ENCODE measurements around the gene PTPRE. TPM values are rescaled to one million over a fixed set of nuclear protein-coding genes. Genes with fewer than 3 reads are reported as not detected.

PTPRE gene
- total RNA-seq, 6 experiments from 2014 or later: 2.3 to 9.2 (median 2.7) TPM

DNA sequence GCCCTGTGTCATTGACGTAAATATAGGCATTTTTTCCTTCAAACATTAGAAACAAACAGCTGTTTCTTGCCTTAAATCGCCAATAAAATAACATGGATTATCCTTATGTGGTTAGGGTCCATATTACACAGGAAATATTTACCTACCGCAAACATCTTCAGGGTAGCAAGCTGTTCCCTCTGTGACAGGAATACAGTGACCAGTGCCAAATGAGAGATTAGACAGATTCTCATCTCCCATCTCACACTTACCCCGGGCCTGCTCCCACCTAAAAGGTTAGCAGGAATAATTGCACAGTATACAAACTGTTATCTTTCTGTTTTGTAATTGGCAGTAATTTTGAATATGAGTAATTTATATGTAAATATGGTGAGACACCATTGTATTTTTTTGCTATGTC is 202.8 kb downstream of the PTPRE start:
- no peaks in the 10 kb centered on the region for H3K9me3 ChIP-seq
- H3K36me3 ChIP-seq: no peaks in the 10 kb centered on the region
- no peak overlapping the region for H3K4me3 ChIP-seq
- H3K4me1 ChIP-seq: no peaks in the 10 kb centered on the region
- no peak for DNase-seq
- no peak for ATAC-seq
- H3K27ac ChIP-seq: no peak overlapping the region
- TF ChIP-seq CTCF (IDR thresholded peaks at IDR 0.05) (no peak), POLR2A (IDR thresholded peaks at IDR 0.05) (no peak)
- H3K27me3 ChIP-seq: no peaks in the 10 kb centered on the region
- WGBS (ENCODE audit: insufficient coverage, low coverage, low lambda C conversion rate, missing lambda C conversion rate): 89% methylated on average over 3 of the region's 4 CpGs
- intact Hi-C loops (cut with DNase I): no loop called here

DNA sequence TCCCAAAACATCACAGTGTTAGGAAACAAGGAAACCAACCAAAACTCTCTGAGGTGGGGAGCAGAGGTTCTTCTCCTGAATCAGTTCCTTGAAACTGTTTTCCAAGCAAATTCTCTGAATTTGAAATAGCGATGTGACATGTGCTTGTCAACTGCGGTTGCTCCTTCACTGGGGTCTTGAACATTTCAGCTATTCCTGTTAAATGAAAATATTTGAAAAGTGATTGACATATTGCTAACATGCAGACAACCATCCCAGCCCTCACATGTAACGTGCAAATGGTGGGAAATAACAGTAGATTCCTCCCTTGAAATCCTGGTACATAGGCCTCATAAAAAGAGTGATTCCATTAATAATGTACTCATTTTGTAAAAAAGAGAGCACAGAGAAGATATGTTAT is 203.4 kb downstream of the PTPRE start:
- Histone ChIP-seq H3K9me3 (no peaks in the 10 kb centered on the region), H3K4me3 (no peak overlapping the region), H3K36me3 (no peaks in the 10 kb centered on the region), H3K27me3 (no peaks in the 10 kb centered on the region), H3K27ac (no peak overlapping the region), H3K4me1 (no peaks in the 10 kb centered on the region)
- 97% methylated on average over 3 of the region's 3 CpGs for WGBS (ENCODE audit: insufficient coverage, low coverage, low lambda C conversion rate, missing lambda C conversion rate)
- DNase-seq (no peak), ATAC-seq (no peak)
- intact Hi-C loops (cut with DNase I): no loop called here
- no peak for TF ChIP-seq CTCF (IDR thresholded peaks at IDR 0.05)
- no peak for TF ChIP-seq POLR2A (IDR thresholded peaks at IDR 0.05)

- Histone ChIP-seq H3K36me3 (no peaks in the 10 kb centered on the region), H3K27me3 (no peaks in the 10 kb centered on the region), H3K9me3 (no peaks in the 10 kb centered on the region), H3K4me1 (no peaks in the 10 kb centered on the region), H3K27ac (no peak overlapping the region), H3K4me3 (no peak overlapping the region)
- no peak for TF ChIP-seq CTCF (IDR thresholded peaks at IDR 0.05)
- TF ChIP-seq POLR2A (IDR thresholded peaks at IDR 0.05): no peak
- intact Hi-C loops (cut with DNase I): no loop called here
- DNase-seq (no peak), ATAC-seq (no peak)
- 92% methylated on average over 6 of the region's 6 CpGs for WGBS (ENCODE audit: insufficient coverage, low coverage, low lambda C conversion rate, missing lambda C conversion rate)
Observed at GRCh38 chr10:128111696-128112095, 204.8 kb downstream of the PTPRE start.

- DNase-seq (no peak), ATAC-seq (no peak)
- H3K4me1 ChIP-seq: no peaks in the 10 kb centered on the region
- no peaks in the 10 kb centered on the region for H3K9me3 ChIP-seq
- intact Hi-C loops (cut with DNase I): no loop called here
- TF ChIP-seq POLR2A (IDR thresholded peaks at IDR 0.05): no peak
- 96% methylated on average over 13 of the region's 13 CpGs for WGBS (ENCODE audit: insufficient coverage, low coverage, low lambda C conversion rate, missing lambda C conversion rate)
- no peak overlapping the region for H3K4me3 ChIP-seq
- no peak overlapping the region for H3K27ac ChIP-seq
- H3K36me3 ChIP-seq: no peaks in the 10 kb centered on the region
- no peaks in the 10 kb centered on the region for H3K27me3 ChIP-seq
Observed at GRCh38 chr10:128113026-128113425, 206.1 kb downstream of the PTPRE start.

DNA sequence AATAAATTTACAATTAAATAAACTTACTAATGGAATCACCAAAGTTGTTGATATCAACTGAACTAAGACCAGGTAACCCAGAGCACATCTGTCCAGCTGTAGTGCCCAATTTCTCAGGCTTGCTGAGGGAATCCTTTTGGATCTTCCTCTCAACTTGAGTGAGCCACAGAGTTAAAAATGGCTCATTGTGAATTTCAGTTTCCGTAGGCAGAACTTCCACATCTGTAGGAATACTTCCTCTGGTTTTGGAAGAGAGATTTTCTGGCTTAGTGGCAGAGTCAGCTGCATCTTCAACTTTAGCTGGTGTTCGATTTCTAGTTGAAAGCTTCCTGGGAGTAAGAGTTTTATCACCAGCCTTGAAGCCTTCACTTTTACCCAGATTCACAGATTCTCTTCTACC is 208.0 kb downstream of the PTPRE start:
- no peak for ATAC-seq
- 85% methylated on average over 2 of the region's 2 CpGs for WGBS (ENCODE audit: insufficient coverage, low coverage, low lambda C conversion rate, missing lambda C conversion rate)

More for the DNA sequence above, 208.0 kb downstream of the PTPRE start:
- Histone ChIP-seq H3K36me3 (no peaks in the 10 kb centered on the region), H3K27ac (no peak overlapping the region), H3K9me3 (no peaks in the 10 kb centered on the region), H3K4me3 (no peak overlapping the region), H3K27me3 (no peaks in the 10 kb centered on the region), H3K4me1 (no peaks in the 10 kb centered on the region)
- intact Hi-C loops (cut with DNase I): no loop called here
- DNase-seq: no peak
- TF ChIP-seq CTCF (IDR thresholded peaks at IDR 0.05): no peak
- no peak for TF ChIP-seq POLR2A (IDR thresholded peaks at IDR 0.05)

Data from right lobe of liver (tissue), 6 donors.